Liver (tissue), 9 donors: ENCODE data around the gene ARFGAP2. TPM values are rescaled to one million over a fixed set of nuclear protein-coding genes. Genes with fewer than 3 reads are reported as not detected.

ENCODE experiments used
- DNase-seq: peaks from one replicate; pipeline ENCODE4 v3.0.0-alpha.2; 2017; ENCODE audit warnings: low spot score
- H3K27ac ChIP-seq, 2 donors: one replicate each; pipeline ENCODE4 v1.7.0; 2013; ENCODE audit warnings: inconsistent platforms in 2 of 2, low read length in 2 of 2, control low read depth in 1 of 2, low read depth in 1 of 2, mild to moderate bottlenecking in 1 of 2
- H3K27me3 ChIP-seq, 4 donors: one replicate each; pipeline versions ENCODE4 v1.6.1 to v1.7.0; 2013; ENCODE audit warnings: low read length in 3 of 4, inconsistent platforms in 1 of 4, mild to moderate bottlenecking in 1 of 4, moderate library complexity in 1 of 4; ENCODE audit not compliant: control insufficient read depth in 4 of 4, insufficient read depth in 4 of 4
- H3K36me3 ChIP-seq, 4 donors: one replicate each; pipeline versions ENCODE4 v1.6.1 to v1.7.0; 2013; ENCODE audit warnings: low read length in 3 of 4, mild to moderate bottlenecking in 3 of 4, low read depth in 1 of 4, moderate library complexity in 1 of 4; ENCODE audit not compliant: control insufficient read depth in 4 of 4, insufficient read depth in 3 of 4
- H3K4me1 ChIP-seq, 4 donors: one replicate each; pipeline versions ENCODE4 v1.6.1 to v1.7.0; 2013; ENCODE audit warnings: low read length in 3 of 4, mild to moderate bottlenecking in 3 of 4, moderate library complexity in 1 of 4; ENCODE audit not compliant: control insufficient read depth in 4 of 4, insufficient read depth in 4 of 4
- H3K4me3 ChIP-seq, 3 donors: one replicate each; pipeline versions ENCODE4 v1.6.1 to v1.7.0; 2013; ENCODE audit warnings: low read length in 3 of 3, control low read depth in 1 of 3, low read depth in 1 of 3, mild to moderate bottlenecking in 1 of 3
- H3K9ac ChIP-seq, 2 donors: one replicate each; pipeline ENCODE4 v1.7.0; 2013; ENCODE audit warnings: low read length in 2 of 2, mild to moderate bottlenecking in 2 of 2, moderate library complexity in 2 of 2, control low read depth in 1 of 2, low read depth in 1 of 2
- H3K9me3 ChIP-seq, 4 donors: one replicate each; pipeline versions ENCODE4 v1.6.1 to v1.7.0; 2013; ENCODE audit warnings: low read length in 3 of 4; ENCODE audit not compliant: control insufficient read depth in 4 of 4
- EGR1 ChIP-seq, 2 donors: IDR thresholded peaks; 2 replicates each; pipeline ENCODE4 v1.6.1; 2016 to 2018; ENCODE audit warnings: antibody characterized with exemption in 2 of 2, low read depth in 2 of 2
- FOXA1 ChIP-seq: IDR thresholded peaks from 2 replicates; pipeline ENCODE4 v1.6.1; 2016; ENCODE audit warnings: antibody characterized with exemption
- FOXA2 ChIP-seq: IDR thresholded peaks from 2 replicates; pipeline ENCODE4 v1.6.1; 2016; ENCODE audit warnings: antibody characterized with exemption
- GABPA ChIP-seq, 2 donors: IDR thresholded peaks in 1 of 2; conservative IDR thresholded peaks in 1 of 2; 2 replicates each; pipeline ENCODE4 v1.6.1; 2016; ENCODE audit warnings: antibody characterized with exemption in 2 of 2, mild to moderate bottlenecking in 1 of 2, moderate library complexity in 1 of 2
- HNF4A ChIP-seq, 2 donors: conservative IDR thresholded peaks; 2 replicates each; pipeline ENCODE4 v1.6.1; 2016; ENCODE audit warnings: antibody characterized with exemption in 2 of 2, mild to moderate bottlenecking in 2 of 2
- HNF4G ChIP-seq: IDR thresholded peaks from 2 replicates; pipeline ENCODE4 v1.6.1; 2016; ENCODE audit warnings: antibody characterized with exemption
- JUND ChIP-seq, 2 donors: IDR thresholded peaks; 2 replicates each; pipeline ENCODE4 v1.6.1; 2016; ENCODE audit warnings: antibody characterized with exemption in 2 of 2
- NR2F2 ChIP-seq: IDR thresholded peaks from 2 replicates; pipeline ENCODE4 v1.6.1; 2016; ENCODE audit warnings: antibody characterized with exemption
- RAD21 ChIP-seq, 2 donors: IDR thresholded peaks; 2 replicates each; pipeline ENCODE4 v1.6.1; 2016; ENCODE audit warnings: antibody characterized with exemption in 2 of 2, mild to moderate bottlenecking in 2 of 2
- RXRA ChIP-seq, 2 donors: IDR thresholded peaks; 2 replicates each; pipeline ENCODE4 v1.6.1; 2017 to 2018; ENCODE audit warnings: antibody characterized with exemption in 2 of 2, mild to moderate bottlenecking in 1 of 2
- SP1 ChIP-seq: IDR thresholded peaks from 2 replicates; pipeline ENCODE4 v1.6.1; 2018; ENCODE audit warnings: antibody characterized with exemption, mild to moderate bottlenecking
- TAF1 ChIP-seq: conservative IDR thresholded peaks from 2 replicates; pipeline ENCODE4 v1.6.1; 2016; ENCODE audit warnings: antibody characterized with exemption, mild to moderate bottlenecking
- YY1 ChIP-seq: IDR thresholded peaks from 2 replicates; pipeline ENCODE4 v1.6.1; 2016; ENCODE audit warnings: antibody characterized with exemption, mild to moderate bottlenecking
- WGBS: extraction: QIAGEN DNeasy Blood & Tissue Kit; methylation state at CpG from one replicate; pipeline ENCODE4 v1.1.7; 2013; 5-methylcytosine and 5-hydroxymethylcytosine counted together
- polyA plus RNA-seq, 2 donors: library from polyadenylated mRNA; stranded (reverse) in 1 of 2; unstranded in 1 of 2; fragments of 200-250 nt in 1 of 2; fragments of >200 nt in 1 of 2; fragmentation: Nextera tagmentation in 1 of 2; extraction: Ambion mirVana in 1 of 2; gene quantifications; one replicate each; pipeline versions ENCODE4 v1.2.1 to v1.2.3, GENCODE V29; 2013 to 2015
- total RNA-seq, 2 donors: library from RNA; depleted of rRNA; stranded (reverse); fragments of >200 nt; gene quantifications; one replicate each; pipeline ENCODE4 v1.2.3, GENCODE V29; 2014
- TF ChIP-seq, protein P1 (sequence below): IDR thresholded peaks from 2 replicates; pipeline ENCODE4 v1.6.1; 2016; ENCODE audit warnings: antibody characterized with exemption
- TF ChIP-seq, protein P2 (sequence below): IDR thresholded peaks from 2 replicates; pipeline ENCODE4 v1.6.1; 2016; ENCODE audit warnings: antibody characterized with exemption, mild to moderate bottlenecking
- TF ChIP-seq, protein P3 (sequence below): fragments of 150-350 bp; IDR thresholded peaks from 2 replicates; pipeline ENCODE4 v1.5.1; 2017; ENCODE audit warnings: improper control_type of control experiment, low read depth, low read length; ENCODE audit not compliant: missing input control
- TF ChIP-seq, protein P4 (sequence below): IDR thresholded peaks from 2 replicates; pipeline ENCODE4 v1.6.1; 2016; ENCODE audit warnings: antibody characterized with exemption
- TF ChIP-seq, protein P5 (sequence below): IDR thresholded peaks from 2 replicates; pipeline ENCODE4 v1.6.1; 2016; ENCODE audit warnings: antibody characterized with exemption
- donor health status: healthy.
- donor health status: healthy.
- donor health status: healthy.
- donor health status: healthy.
- donor health status: healthy.

The ARFGAP2 gene
- total and polyA plus RNA-seq, 4 donors = 37.3 to 163 (median 53.0) TPM

DNA sequence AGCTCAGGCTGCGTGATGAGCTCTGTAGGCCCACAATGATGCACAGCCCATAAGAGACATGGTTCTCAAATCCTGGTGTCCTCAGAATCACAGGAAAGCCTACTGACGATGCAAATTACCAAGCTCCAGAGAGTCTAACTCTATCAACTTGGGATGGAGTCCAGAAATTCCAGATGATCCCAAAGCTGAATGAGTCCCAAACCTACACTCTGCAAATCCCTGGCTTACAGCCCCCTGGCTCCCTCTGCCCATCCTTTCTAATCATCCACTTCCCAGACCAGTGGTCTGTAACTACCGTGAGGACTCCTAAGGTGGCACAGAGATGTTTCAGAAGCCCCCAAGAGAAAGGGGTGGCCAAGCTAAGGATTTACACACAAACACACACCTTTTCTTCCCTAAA, 13.5 kb downstream of the ARFGAP2 start:
- 58% methylated on average over 3 of the region's 3 CpGs for WGBS
- Histone ChIP-seq H3K4me1 (peaks cover 0 to 5% (median 0%) of the 10 kb centered on the region in 4 donors), H3K4me3 (no peak overlapping the region), H3K27ac (no peak overlapping the region), H3K9me3 (no peaks in the 10 kb centered on the region), H3K27me3 (no peaks in the 10 kb centered on the region), H3K36me3 (peaks cover 20 to 45% (median 40%) of the 10 kb centered on the region in 4 donors), H3K9ac (no peak overlapping the region)
- TF ChIP-seq JUND (IDR thresholded peaks at IDR 0.05) (no peak), HNF4G (no peak), RAD21 (IDR thresholded peaks at IDR 0.05) (no peak), EGR1 (IDR thresholded peaks at IDR 0.05; ENCODE audit: low read depth in 2 of 2) (no peak), HNF4A (conservative IDR thresholded peaks at IDR 0.05) (no peak), YY1 (no peak), FOXA2 (no peak), SP1 (no peak), RXRA (IDR thresholded peaks at IDR 0.05) (no peak), FOXA1 (no peak), GABPA (IDR thresholded peaks at IDR 0.05 in 1 of 2, conservative IDR thresholded peaks at IDR 0.05 in 1 of 2) (no peak), TAF1 (no peak), NR2F2 (no peak)
- TF ChIP-seq, protein P1, sequence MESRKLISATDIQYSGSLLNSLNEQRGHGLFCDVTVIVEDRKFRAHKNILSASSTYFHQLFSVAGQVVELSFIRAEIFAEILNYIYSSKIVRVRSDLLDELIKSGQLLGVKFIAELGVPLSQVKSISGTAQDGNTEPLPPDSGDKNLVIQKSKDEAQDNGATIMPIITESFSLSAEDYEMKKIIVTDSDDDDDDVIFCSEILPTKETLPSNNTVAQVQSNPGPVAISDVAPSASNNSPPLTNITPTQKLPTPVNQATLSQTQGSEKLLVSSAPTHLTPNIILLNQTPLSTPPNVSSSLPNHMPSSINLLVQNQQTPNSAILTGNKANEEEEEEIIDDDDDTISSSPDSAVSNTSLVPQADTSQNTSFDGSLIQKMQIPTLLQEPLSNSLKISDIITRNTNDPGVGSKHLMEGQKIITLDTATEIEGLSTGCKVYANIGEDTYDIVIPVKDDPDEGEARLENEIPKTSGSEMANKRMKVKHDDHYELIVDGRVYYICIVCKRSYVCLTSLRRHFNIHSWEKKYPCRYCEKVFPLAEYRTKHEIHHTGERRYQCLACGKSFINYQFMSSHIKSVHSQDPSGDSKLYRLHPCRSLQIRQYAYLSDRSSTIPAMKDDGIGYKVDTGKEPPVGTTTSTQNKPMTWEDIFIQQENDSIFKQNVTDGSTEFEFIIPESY = no peak
- TF ChIP-seq, protein P2, sequence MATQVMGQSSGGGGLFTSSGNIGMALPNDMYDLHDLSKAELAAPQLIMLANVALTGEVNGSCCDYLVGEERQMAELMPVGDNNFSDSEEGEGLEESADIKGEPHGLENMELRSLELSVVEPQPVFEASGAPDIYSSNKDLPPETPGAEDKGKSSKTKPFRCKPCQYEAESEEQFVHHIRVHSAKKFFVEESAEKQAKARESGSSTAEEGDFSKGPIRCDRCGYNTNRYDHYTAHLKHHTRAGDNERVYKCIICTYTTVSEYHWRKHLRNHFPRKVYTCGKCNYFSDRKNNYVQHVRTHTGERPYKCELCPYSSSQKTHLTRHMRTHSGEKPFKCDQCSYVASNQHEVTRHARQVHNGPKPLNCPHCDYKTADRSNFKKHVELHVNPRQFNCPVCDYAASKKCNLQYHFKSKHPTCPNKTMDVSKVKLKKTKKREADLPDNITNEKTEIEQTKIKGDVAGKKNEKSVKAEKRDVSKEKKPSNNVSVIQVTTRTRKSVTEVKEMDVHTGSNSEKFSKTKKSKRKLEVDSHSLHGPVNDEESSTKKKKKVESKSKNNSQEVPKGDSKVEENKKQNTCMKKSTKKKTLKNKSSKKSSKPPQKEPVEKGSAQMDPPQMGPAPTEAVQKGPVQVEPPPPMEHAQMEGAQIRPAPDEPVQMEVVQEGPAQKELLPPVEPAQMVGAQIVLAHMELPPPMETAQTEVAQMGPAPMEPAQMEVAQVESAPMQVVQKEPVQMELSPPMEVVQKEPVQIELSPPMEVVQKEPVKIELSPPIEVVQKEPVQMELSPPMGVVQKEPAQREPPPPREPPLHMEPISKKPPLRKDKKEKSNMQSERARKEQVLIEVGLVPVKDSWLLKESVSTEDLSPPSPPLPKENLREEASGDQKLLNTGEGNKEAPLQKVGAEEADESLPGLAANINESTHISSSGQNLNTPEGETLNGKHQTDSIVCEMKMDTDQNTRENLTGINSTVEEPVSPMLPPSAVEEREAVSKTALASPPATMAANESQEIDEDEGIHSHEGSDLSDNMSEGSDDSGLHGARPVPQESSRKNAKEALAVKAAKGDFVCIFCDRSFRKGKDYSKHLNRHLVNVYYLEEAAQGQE = no peak
- TF ChIP-seq, protein P3, sequence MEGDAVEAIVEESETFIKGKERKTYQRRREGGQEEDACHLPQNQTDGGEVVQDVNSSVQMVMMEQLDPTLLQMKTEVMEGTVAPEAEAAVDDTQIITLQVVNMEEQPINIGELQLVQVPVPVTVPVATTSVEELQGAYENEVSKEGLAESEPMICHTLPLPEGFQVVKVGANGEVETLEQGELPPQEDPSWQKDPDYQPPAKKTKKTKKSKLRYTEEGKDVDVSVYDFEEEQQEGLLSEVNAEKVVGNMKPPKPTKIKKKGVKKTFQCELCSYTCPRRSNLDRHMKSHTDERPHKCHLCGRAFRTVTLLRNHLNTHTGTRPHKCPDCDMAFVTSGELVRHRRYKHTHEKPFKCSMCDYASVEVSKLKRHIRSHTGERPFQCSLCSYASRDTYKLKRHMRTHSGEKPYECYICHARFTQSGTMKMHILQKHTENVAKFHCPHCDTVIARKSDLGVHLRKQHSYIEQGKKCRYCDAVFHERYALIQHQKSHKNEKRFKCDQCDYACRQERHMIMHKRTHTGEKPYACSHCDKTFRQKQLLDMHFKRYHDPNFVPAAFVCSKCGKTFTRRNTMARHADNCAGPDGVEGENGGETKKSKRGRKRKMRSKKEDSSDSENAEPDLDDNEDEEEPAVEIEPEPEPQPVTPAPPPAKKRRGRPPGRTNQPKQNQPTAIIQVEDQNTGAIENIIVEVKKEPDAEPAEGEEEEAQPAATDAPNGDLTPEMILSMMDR = no peak
- TF ChIP-seq, protein P4, sequence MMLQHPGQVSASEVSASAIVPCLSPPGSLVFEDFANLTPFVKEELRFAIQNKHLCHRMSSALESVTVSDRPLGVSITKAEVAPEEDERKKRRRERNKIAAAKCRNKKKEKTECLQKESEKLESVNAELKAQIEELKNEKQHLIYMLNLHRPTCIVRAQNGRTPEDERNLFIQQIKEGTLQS = no peak
- TF ChIP-seq, protein P5, sequence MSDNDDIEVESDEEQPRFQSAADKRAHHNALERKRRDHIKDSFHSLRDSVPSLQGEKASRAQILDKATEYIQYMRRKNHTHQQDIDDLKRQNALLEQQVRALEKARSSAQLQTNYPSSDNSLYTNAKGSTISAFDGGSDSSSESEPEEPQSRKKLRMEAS = no peak
- DNase-seq = no peak
